ENCODE data around the gene PCBP3. TPM values are rescaled to one million over a fixed set of nuclear protein-coding genes. Genes with fewer than 3 reads are reported as not detected.

PCBP3 gene
- total RNA-seq, 2 experiments from 2014 or later = 1.3 to 1.4 TPM

DNA sequence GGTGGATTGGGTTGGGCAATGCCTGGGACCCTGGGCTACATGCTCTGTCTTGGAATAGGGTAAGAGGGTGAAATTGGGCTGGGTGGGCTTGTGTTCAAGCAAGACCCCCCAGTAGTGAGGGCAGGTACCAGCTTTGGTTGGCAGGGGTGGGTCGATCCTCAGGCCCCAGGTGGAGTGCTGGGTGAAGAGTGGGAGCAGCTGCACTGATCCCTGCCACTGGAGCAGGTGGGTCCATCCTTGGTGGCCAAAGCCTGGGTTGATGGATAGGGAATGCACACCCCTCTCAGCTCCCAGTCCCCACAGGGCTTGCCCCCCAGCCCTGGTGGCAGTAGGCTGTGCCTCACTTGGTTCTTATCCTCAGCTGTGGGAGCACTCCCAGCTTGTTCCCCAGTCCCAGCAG lies 135.2 kb downstream of the PCBP3 start:
- no peaks in the 10 kb centered on the region for H3K4me1 Mint-ChIP-seq (ENCODE audit: low read depth)
- peaks cover 20% of the 10 kb centered on the region for H3K9me3 Mint-ChIP-seq (ENCODE audit: insufficient read depth)
- DNase-seq = no peak
- POLR2A ChIA-PET = no interaction called here
- no peak overlapping the region for H3K4me3 Mint-ChIP-seq
- peaks cover 9% of the 10 kb centered on the region for H3K27me3 Mint-ChIP-seq (ENCODE audit: low read depth)
- ATAC-seq = no peak
- H3K36me3 Mint-ChIP-seq (ENCODE audit: low read depth) = no peaks in the 10 kb centered on the region
- CTCF ChIA-PET = no interaction called here
- H3K27ac Mint-ChIP-seq = no peak overlapping the region

DNA sequence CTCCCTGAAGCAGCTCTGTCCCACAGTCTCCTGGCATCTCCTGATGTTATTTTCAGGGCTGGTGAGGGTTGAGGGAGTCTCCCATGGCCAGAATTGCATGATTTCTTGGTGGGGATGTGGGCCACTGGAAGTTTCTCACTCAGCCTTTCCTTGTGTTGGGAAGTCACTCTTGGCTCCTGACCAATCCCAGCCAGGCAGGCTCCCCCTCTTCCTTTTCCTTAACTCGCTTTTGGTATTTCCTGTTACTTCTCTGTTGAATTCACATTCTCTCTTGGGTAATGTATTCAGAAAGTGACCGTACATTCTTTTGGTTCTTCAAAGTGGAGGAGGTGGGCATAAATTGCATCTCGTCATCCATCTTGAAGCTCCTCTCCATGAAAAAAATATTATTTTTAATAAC lies 135.7 kb downstream of the PCBP3 start:
- ATAC-seq (no peak), DNase-seq (no peak)
- ChIA-PET CTCF (no interaction called here), POLR2A (no interaction called here)
- Mint-ChIP-seq H3K4me1 (ENCODE audit: low read depth) (no peaks in the 10 kb centered on the region), H3K9me3 (ENCODE audit: insufficient read depth) (peaks cover 20% of the 10 kb centered on the region), H3K27ac (no peak overlapping the region), H3K27me3 (ENCODE audit: low read depth) (peaks cover 6% of the 10 kb centered on the region), H3K4me3 (no peak overlapping the region), H3K36me3 (ENCODE audit: low read depth) (no peaks in the 10 kb centered on the region)

- ATAC-seq (no peak), DNase-seq (no peak)
- no peaks in the 10 kb centered on the region for H3K36me3 Mint-ChIP-seq (ENCODE audit: low read depth)
- H3K27me3 Mint-ChIP-seq (ENCODE audit: low read depth) = peaks cover 5% of the 10 kb centered on the region
- H3K4me1 Mint-ChIP-seq (ENCODE audit: low read depth) = no peaks in the 10 kb centered on the region
- H3K9me3 Mint-ChIP-seq (ENCODE audit: insufficient read depth) = peaks cover 20% of the 10 kb centered on the region
- POLR2A ChIA-PET = no interaction called here
- H3K4me3 Mint-ChIP-seq = no peak overlapping the region
- H3K27ac Mint-ChIP-seq = no peak overlapping the region
- CTCF ChIA-PET = no interaction called here
Measured at GRCh38 chr21:45780647-45781046, 137.1 kb downstream of the PCBP3 start.

DNA sequence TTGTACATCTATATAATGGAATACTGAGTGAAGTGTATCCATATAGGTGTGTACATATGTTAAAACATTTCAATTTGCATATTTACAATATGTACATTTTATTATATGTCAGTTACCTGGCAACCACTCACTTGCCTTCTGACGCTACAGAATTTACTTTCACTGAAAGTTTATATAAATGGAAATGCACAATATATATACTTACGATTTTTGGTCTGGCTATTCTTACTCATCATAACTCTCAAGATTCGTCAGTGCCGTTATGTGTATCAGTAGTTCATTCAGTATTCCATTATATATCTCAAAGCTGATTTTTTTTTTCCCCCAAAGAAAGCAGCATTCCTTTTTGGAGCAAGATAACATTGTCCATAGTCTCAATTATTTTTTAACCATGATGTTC lies 138.2 kb downstream of the PCBP3 start:
- Mint-ChIP-seq H3K9me3 (ENCODE audit: insufficient read depth) (peaks cover 17% of the 10 kb centered on the region), H3K36me3 (ENCODE audit: low read depth) (no peaks in the 10 kb centered on the region), H3K4me1 (ENCODE audit: low read depth) (no peaks in the 10 kb centered on the region), H3K27me3 (ENCODE audit: low read depth) (peaks cover 3% of the 10 kb centered on the region), H3K27ac (no peak overlapping the region), H3K4me3 (no peak overlapping the region)
- CTCF ChIA-PET = no interaction called here
- POLR2A ChIA-PET = no interaction called here
- DNase-seq (no peak), ATAC-seq (no peak)

- H3K4me1 Mint-ChIP-seq (ENCODE audit: low read depth) = no peaks in the 10 kb centered on the region
- no peak overlapping the region for H3K4me3 Mint-ChIP-seq
- H3K36me3 Mint-ChIP-seq (ENCODE audit: low read depth) = no peaks in the 10 kb centered on the region
- ChIA-PET CTCF (no interaction called here), POLR2A (no interaction called here)
- no peak for ATAC-seq
- no peaks in the 10 kb centered on the region for H3K9me3 Mint-ChIP-seq (ENCODE audit: insufficient read depth)
- DNase-seq = no peak
- no peaks in the 10 kb centered on the region for H3K27me3 Mint-ChIP-seq (ENCODE audit: low read depth)
- no peak overlapping the region for H3K27ac Mint-ChIP-seq
Measured at GRCh38 chr21:45786660-45787059, 143.1 kb downstream of the PCBP3 start.

DNA sequence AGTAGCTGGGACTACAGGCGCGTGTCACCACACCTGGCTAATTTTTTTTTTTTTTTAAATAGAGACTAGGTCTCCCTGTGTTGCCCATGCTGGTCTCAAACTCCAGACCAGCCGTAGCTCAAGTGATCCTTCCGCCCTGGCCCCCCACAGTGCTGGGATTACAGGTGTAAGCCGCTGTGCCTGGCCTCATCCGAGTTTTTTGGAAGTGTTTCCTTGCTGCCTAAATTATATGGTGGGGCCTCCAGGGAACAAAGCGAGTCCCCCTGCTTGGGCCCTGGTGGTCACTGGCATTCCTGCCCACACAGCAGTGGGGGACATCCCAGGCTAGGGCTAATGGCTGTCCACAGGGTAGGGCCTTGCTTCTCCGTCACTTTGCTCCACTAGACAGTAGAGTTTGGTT lies 143.8 kb downstream of the PCBP3 start:
- Mint-ChIP-seq H3K27me3 (ENCODE audit: low read depth) (no peaks in the 10 kb centered on the region), H3K4me1 (ENCODE audit: low read depth) (no peaks in the 10 kb centered on the region), H3K4me3 (no peak overlapping the region), H3K27ac (no peak overlapping the region), H3K36me3 (ENCODE audit: low read depth) (no peaks in the 10 kb centered on the region), H3K9me3 (ENCODE audit: insufficient read depth) (no peaks in the 10 kb centered on the region)
- no peak for ATAC-seq
- no peak for DNase-seq
- CTCF ChIA-PET = no interaction called here
- POLR2A ChIA-PET = no interaction called here

DNA sequence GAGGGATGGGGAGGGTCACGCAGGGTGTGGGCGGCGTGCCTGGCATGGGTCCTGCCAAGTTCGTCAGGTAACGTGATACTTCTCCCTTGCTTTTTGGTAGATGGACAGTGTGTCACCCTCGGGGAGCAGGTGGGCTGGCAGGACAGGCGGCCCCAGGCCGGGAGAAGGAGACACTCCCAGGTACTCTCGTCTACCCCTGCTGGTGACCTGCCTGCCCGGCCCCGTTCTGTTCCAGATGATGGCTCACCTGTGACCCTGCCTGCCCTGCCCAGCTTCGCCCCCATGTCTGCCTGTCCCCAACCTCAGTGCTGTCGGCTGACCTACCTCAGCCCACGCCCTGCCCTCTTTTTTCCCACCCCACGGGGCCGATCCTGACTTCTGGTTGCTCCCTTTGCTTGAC lies 144.7 kb downstream of the PCBP3 start:
- no peaks in the 10 kb centered on the region for H3K36me3 Mint-ChIP-seq (ENCODE audit: low read depth)

GRCh38 chr21:45788637-45789506 lies 145.3 kb downstream of the PCBP3 start:
- Mint-ChIP-seq H3K27ac (no peak overlapping the region), H3K4me1 (ENCODE audit: low read depth) (no peaks in the 10 kb centered on the region), H3K27me3 (ENCODE audit: low read depth) (no peaks in the 10 kb centered on the region), H3K9me3 (ENCODE audit: insufficient read depth) (no peaks in the 10 kb centered on the region), H3K4me3 (no peak overlapping the region), H3K36me3 (ENCODE audit: low read depth) (no peaks in the 10 kb centered on the region)
- ChIA-PET POLR2A (no interaction called here), CTCF (no interaction called here)
- no peak for DNase-seq
- no peak for ATAC-seq

More for the DNA sequence above, 144.7 kb downstream of the PCBP3 start:
- Mint-ChIP-seq H3K4me1 (ENCODE audit: low read depth) (no peaks in the 10 kb centered on the region), H3K4me3 (no peak overlapping the region), H3K9me3 (ENCODE audit: insufficient read depth) (no peaks in the 10 kb centered on the region), H3K27me3 (ENCODE audit: low read depth) (no peaks in the 10 kb centered on the region), H3K27ac (no peak overlapping the region)
- no peak for ATAC-seq
- no peak for DNase-seq
- POLR2A ChIA-PET = no interaction called here
- CTCF ChIA-PET = no interaction called here

- ChIA-PET POLR2A (no interaction called here), CTCF (interaction anchor here (1.3 kb wide), 1 partner anchor 100 kb away, joined by 3 read pairs; no protein-coding TSS in a partner anchor)
- Mint-ChIP-seq H3K4me3 (no peak overlapping the region), H3K27me3 (ENCODE audit: low read depth) (no peaks in the 10 kb centered on the region), H3K27ac (no peak overlapping the region), H3K36me3 (ENCODE audit: low read depth) (no peaks in the 10 kb centered on the region), H3K9me3 (ENCODE audit: insufficient read depth) (no peaks in the 10 kb centered on the region), H3K4me1 (ENCODE audit: low read depth) (no peaks in the 10 kb centered on the region)
- DNase-seq (no peak), ATAC-seq (no peak)
Measured at GRCh38 chr21:45790427-45790826, 146.9 kb downstream of the PCBP3 start.

- CTCF ChIA-PET = interaction anchor here (1.3 kb wide), 1 partner anchor 102 kb away, joined by 3 read pairs; no protein-coding TSS in a partner anchor
- Mint-ChIP-seq H3K4me1 (ENCODE audit: low read depth) (no peaks in the 10 kb centered on the region), H3K36me3 (ENCODE audit: low read depth) (no peaks in the 10 kb centered on the region), H3K9me3 (ENCODE audit: insufficient read depth) (no peaks in the 10 kb centered on the region), H3K27me3 (ENCODE audit: low read depth) (no peaks in the 10 kb centered on the region), H3K4me3 (no peak overlapping the region), H3K27ac (no peak overlapping the region)
- POLR2A ChIA-PET = no interaction called here
- DNase-seq = no peak
- no peak for ATAC-seq
Measured at GRCh38 chr21:45791562-45792418, 148.3 kb downstream of the PCBP3 start.

DNA sequence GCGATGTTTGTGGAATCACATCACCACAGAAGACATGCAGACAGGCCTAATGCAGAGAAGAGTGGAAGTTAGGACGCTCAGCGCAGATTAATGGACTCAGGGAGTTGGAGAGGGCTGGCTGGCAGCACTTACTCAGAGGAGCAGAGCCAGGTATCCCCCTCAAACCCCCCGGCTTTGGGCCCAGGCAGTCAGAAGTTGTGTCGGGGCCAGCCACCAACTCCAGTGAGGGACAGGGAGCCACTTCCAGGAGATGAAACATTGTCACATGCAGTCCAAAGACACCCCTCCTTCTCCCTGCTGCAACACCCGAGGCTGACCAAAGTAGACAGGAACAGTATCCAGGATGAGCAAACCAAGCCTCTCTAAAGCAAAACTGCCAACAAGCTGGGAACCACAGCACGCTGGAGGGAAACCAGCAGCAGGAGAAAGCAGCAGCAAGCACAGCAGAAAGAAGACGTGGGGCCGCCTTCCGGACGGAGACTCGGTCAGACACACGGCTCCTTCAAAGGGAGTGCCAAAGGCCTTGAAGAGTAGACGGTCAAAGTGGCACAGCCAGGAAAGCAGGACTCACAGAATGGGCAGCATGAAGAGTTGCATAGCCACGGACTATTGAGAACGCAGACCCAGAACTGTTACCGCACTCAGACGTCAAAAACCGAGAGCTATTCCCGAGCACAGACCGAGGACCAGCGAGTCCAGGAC lies 149.3 kb downstream of the PCBP3 start:
- no peak overlapping the region for H3K27ac Mint-ChIP-seq
- ATAC-seq = no peak
- POLR2A ChIA-PET = no interaction called here
- no peaks in the 10 kb centered on the region for H3K27me3 Mint-ChIP-seq (ENCODE audit: low read depth)
- H3K4me3 Mint-ChIP-seq = no peak overlapping the region
- H3K9me3 Mint-ChIP-seq (ENCODE audit: insufficient read depth) = no peaks in the 10 kb centered on the region
- CTCF ChIA-PET = no interaction called here
- no peaks in the 10 kb centered on the region for H3K36me3 Mint-ChIP-seq (ENCODE audit: low read depth)
- DNase-seq = no peak
- no peaks in the 10 kb centered on the region for H3K4me1 Mint-ChIP-seq (ENCODE audit: low read depth)

GRCh38 chr21:45794027-45794426 lies 150.5 kb downstream of the PCBP3 start:
- no peaks in the 10 kb centered on the region for H3K4me1 Mint-ChIP-seq (ENCODE audit: low read depth)
- no peaks in the 10 kb centered on the region for H3K36me3 Mint-ChIP-seq (ENCODE audit: low read depth)
- no peaks in the 10 kb centered on the region for H3K27me3 Mint-ChIP-seq (ENCODE audit: low read depth)
- ATAC-seq = no peak
- H3K27ac Mint-ChIP-seq = no peak overlapping the region
- no peaks in the 10 kb centered on the region for H3K9me3 Mint-ChIP-seq (ENCODE audit: insufficient read depth)
- no peak for DNase-seq
- POLR2A ChIA-PET = no interaction called here
- CTCF ChIA-PET = interaction anchor here (1.1 kb wide), 1 partner anchor 27 kb away, joined by 3 read pairs; no protein-coding TSS in a partner anchor
- H3K4me3 Mint-ChIP-seq = no peak overlapping the region

Data from activated CD8-positive, alpha-beta T cell treated with anti-CD3 and anti-CD28 coated beads, Interleukin-2, amount 10 ng/mL, durations not matched to agents 7 days and 5 days (primary cell).